HEK293T (cell line): ENCODE results near the gene ACTA1.

ENCODE experiments used
- CTCF ChIA-PET: fragments of 350-600 bp; formaldehyde crosslinking; extraction: SDS; loops from one replicate; lab custom pipeline; 2021; ENCODE audit warnings: antibody characterized with exemption, inconsistent platforms; lab: Yijun Ruan, JAX
- POLR2A ChIA-PET: fragments of 350-600 bp; formaldehyde crosslinking; extraction: SDS; loops from one replicate; lab custom pipeline; 2020; ENCODE audit warnings: antibody characterized with exemption, inconsistent platforms; lab: Yijun Ruan, JAX
- DNase-seq: peaks from one replicate; pipeline ENCODE4 v3.0.0; 2012; ENCODE audit warnings: mixed read lengths; ENCODE audit errors: extremely low spot score
- ARNT ChIP-seq: fragments of 450-650 bp; IDR thresholded peaks from 2 replicates; pipeline ENCODE4 v1.6.1; 2017; ENCODE audit warnings: mild to moderate bottlenecking
- BHLHE40 ChIP-seq: fragments of 450-650 bp; IDR thresholded peaks from 2 replicates; pipeline ENCODE4 v1.6.1; 2016; ENCODE audit warnings: mild to moderate bottlenecking, moderate library complexity, borderline replicate concordance
- CTBP1 ChIP-seq: fragments of 450-650 bp; IDR thresholded peaks from 2 replicates; pipeline ENCODE4 v1.6.1; 2016; ENCODE audit warnings: borderline replicate concordance
- ELF4 ChIP-seq: fragments of 450-650 bp; IDR thresholded peaks from 2 replicates; pipeline ENCODE4 v1.6.1; 2017; ENCODE audit warnings: antibody characterized with exemption
- FOXA1 ChIP-seq: fragments of 450-650 bp; IDR thresholded peaks from 2 replicates; pipeline ENCODE4 v1.6.1; 2016; ENCODE audit warnings: mild to moderate bottlenecking
- FOXK2 ChIP-seq: fragments of 450-650 bp; IDR thresholded peaks from 2 replicates; pipeline ENCODE4 v1.6.1; 2016; ENCODE audit warnings: mild to moderate bottlenecking
- FOXM1 ChIP-seq: fragments of 450-650 bp; IDR thresholded peaks from 2 replicates; pipeline ENCODE4 v1.6.1; 2017; ENCODE audit warnings: mild to moderate bottlenecking, borderline replicate concordance
- HDGF ChIP-seq: fragments of 450-650 bp; IDR thresholded peaks from 2 replicates; pipeline ENCODE4 v1.6.1; 2017; ENCODE audit warnings: antibody characterized with exemption, borderline replicate concordance
- L3MBTL2 ChIP-seq: fragments of 450-650 bp; conservative IDR thresholded peaks from 2 replicates; pipeline ENCODE4 v1.6.1; 2016; ENCODE audit warnings: mild to moderate bottlenecking
- LEF1 ChIP-seq: fragments of 450-650 bp; IDR thresholded peaks from 2 replicates; pipeline ENCODE4 v1.6.1; 2017; ENCODE audit warnings: mild to moderate bottlenecking, borderline replicate concordance
- NFRKB ChIP-seq: fragments of 450-650 bp; IDR thresholded peaks from 2 replicates; pipeline ENCODE4 v1.6.1; 2016; ENCODE audit warnings: mild to moderate bottlenecking, moderate library complexity
- PKNOX1 ChIP-seq: fragments of 450-650 bp; IDR thresholded peaks from 2 replicates; pipeline ENCODE4 v1.6.1; 2016
- SUZ12 ChIP-seq: fragments of 450-650 bp; IDR thresholded peaks from 2 replicates; pipeline ENCODE4 v1.6.1; 2016; ENCODE audit warnings: mild to moderate bottlenecking
- TARDBP ChIP-seq: fragments of 450-650 bp; IDR thresholded peaks from 2 replicates; pipeline ENCODE4 v1.6.1; 2016
- ZNF384 ChIP-seq: fragments of 450-650 bp; IDR thresholded peaks from 2 replicates; pipeline ENCODE4 v1.6.1; 2016

The ACTA1 gene

GRCh38 chr1:229388897-229389580, 44.9 kb downstream of the ACTA1 start:
- ChIA-PET POLR2A (no interaction called here), CTCF (interaction anchor here (0.6 to 0.7 kb wide), 2 partner anchors 27 to 109 kb away, joined by 3 read pairs; no protein-coding TSS in a partner anchor)
- TF ChIP-seq CTBP1 (no peak), SUZ12 (no peak), HDGF (no peak), TARDBP (no peak), ARNT (no peak), FOXA1 (no peak), FOXM1 (no peak), BHLHE40 (no peak), ELF4 (no peak), ZNF384 (no peak)
- DNase-seq = no peak

GRCh38 chr1:229385853-229386456, 47.9 kb downstream of the ACTA1 start:
- DNase-seq = no peak
- ChIA-PET CTCF (no interaction called here), POLR2A (no interaction called here)
- TF ChIP-seq TARDBP = no peak
- TF ChIP-seq FOXM1 = no peak
- TF ChIP-seq FOXK2 = no peak
- TF ChIP-seq L3MBTL2 = no peak
- TF ChIP-seq NFRKB = no peak
- TF ChIP-seq FOXA1 = no peak
- no peak for TF ChIP-seq ELF4

GRCh38 chr1:229384822-229385221, 49.1 kb downstream of the ACTA1 start:
- ChIA-PET CTCF (no interaction called here), POLR2A (no interaction called here)
- no peak for DNase-seq
- TF ChIP-seq ARNT = no peak

GRCh38 chr1:229383961-229384360, 49.9 kb downstream of the ACTA1 start:
- POLR2A ChIA-PET = no interaction called here
- no peak for DNase-seq

GRCh38 chr1:229383188-229383587, 50.7 kb downstream of the ACTA1 start:
- TF ChIP-seq FOXM1 (no peak), SUZ12 (no peak), HDGF (no peak), PKNOX1 (no peak; the same call in 1 of the 2 replicates), ZNF384 (no peak), LEF1 (no peak), FOXA1 (no peak), TARDBP (no peak), FOXK2 (no peak), ELF4 (no peak), L3MBTL2 (no peak)
- CTCF ChIA-PET = no interaction called here
- DNase-seq = no peak
- POLR2A ChIA-PET = no interaction called here

More at GRCh38 chr1:229383961-229384360, 49.9 kb downstream of the ACTA1 start:
- CTCF ChIA-PET = no interaction called here
- TF ChIP-seq L3MBTL2 (no peak), HDGF (no peak), LEF1 (no peak), ELF4 (no peak), TARDBP (no peak)
